ENCODE measurements around the gene RALGAPA2. TPM values are rescaled to one million over a fixed set of nuclear protein-coding genes. Genes with fewer than 3 reads are reported as not detected.

RALGAPA2 gene
- total RNA-seq, 4 donors from 2014 or later, result 20.5 to 42.9 (median 29.6) TPM

DNA sequence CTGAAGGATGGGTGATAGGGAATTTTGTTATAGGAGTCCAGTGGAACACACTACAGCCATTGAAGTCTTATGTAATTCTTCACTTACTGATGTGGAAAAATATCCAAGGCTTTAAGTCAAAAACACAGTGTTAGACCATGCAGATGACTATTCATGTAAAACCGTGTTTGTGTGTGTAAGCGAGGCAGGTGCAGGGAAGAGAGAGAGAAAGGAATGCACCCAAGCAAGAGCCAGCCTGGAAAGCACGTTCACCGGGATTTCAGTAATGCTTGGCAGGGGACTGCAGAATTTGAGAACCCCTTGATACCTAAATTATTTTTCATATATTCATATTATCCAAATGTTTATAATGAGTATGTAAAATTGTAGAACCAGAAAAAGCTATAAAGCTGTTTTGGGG lies 17.9 kb downstream of the RALGAPA2 start:
- TF ChIP-seq, protein P1, sequence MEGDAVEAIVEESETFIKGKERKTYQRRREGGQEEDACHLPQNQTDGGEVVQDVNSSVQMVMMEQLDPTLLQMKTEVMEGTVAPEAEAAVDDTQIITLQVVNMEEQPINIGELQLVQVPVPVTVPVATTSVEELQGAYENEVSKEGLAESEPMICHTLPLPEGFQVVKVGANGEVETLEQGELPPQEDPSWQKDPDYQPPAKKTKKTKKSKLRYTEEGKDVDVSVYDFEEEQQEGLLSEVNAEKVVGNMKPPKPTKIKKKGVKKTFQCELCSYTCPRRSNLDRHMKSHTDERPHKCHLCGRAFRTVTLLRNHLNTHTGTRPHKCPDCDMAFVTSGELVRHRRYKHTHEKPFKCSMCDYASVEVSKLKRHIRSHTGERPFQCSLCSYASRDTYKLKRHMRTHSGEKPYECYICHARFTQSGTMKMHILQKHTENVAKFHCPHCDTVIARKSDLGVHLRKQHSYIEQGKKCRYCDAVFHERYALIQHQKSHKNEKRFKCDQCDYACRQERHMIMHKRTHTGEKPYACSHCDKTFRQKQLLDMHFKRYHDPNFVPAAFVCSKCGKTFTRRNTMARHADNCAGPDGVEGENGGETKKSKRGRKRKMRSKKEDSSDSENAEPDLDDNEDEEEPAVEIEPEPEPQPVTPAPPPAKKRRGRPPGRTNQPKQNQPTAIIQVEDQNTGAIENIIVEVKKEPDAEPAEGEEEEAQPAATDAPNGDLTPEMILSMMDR (IDR thresholded peaks at IDR 0.05), result no peak
- TF ChIP-seq EP300 (IDR thresholded peaks at IDR 0.05) (no peak), POLR2A (IDR thresholded peaks at IDR 0.05) (no peak)
- Histone ChIP-seq H3K27ac (no peak overlapping the region), H3K4me3 (no peak overlapping the region), H3K27me3 (no peaks in the 10 kb centered on the region), H3K36me3 (no peaks in the 10 kb centered on the region), H3K4me1 (peaks cover 0 to 19% (median 0%) of the 10 kb centered on the region in 4 donors), H3K9me3 (no peaks in the 10 kb centered on the region)
- no peak for DNase-seq (ENCODE audit: low spot score in 2 of 2)
- 89 to 93% methylated on average over 4 of the region's 4 CpGs for WGBS, 2 donors

DNA sequence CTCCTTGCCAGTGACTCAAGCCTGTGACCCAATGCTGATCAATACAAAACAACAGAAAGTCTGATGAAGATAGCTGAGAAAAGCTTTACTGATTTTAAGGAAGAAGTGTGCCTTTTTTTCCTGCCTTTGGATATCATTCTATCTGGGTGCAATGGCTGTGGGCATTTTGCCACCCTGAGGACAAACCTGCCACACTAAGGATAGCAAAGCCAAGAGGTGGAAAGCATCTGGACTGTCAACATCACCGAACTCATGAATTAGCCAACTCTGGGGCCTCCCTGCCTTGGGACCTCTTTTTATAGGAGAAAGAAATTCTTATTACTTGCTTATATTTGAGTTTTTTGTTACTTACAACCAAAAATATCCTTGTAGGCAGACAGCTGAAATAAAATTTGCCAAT lies 19.9 kb downstream of the RALGAPA2 start:
- TF ChIP-seq EP300 (IDR thresholded peaks at IDR 0.05), result no peak
- TF ChIP-seq POLR2A (IDR thresholded peaks at IDR 0.05), result no peak
- TF ChIP-seq, protein P1 (IDR thresholded peaks at IDR 0.05), result no peak
- 73 to 87% methylated on average over 1 of the region's 1 CpG for WGBS, 2 donors
- DNase-seq (ENCODE audit: low spot score in 2 of 2), result no peak

GRCh38 chr20:20691477-20692235 lies 20.8 kb downstream of the RALGAPA2 start:
- no peaks in the 10 kb centered on the region for H3K9me3 ChIP-seq
- 92% methylated on average over 4 of the region's 4 CpGs for WGBS, 2 donors
- no peak for DNase-seq (ENCODE audit: low spot score in 2 of 2)
- H3K4me3 ChIP-seq, result no peak overlapping the region
- peaks cover 0 to 15% (median 0%) of the 10 kb centered on the region in 4 donors for H3K4me1 ChIP-seq
- H3K27me3 ChIP-seq, result no peaks in the 10 kb centered on the region
- TF ChIP-seq POLR2A (IDR thresholded peaks at IDR 0.05), result no peak
- H3K27ac ChIP-seq, result no peak overlapping the region
- no peaks in the 10 kb centered on the region for H3K36me3 ChIP-seq

More for the DNA sequence above, 19.9 kb downstream of the RALGAPA2 start:
- no peaks in the 10 kb centered on the region for H3K36me3 ChIP-seq
- H3K4me1 ChIP-seq, result peaks cover 0 to 19% (median 0%) of the 10 kb centered on the region in 4 donors
- H3K9me3 ChIP-seq, result no peaks in the 10 kb centered on the region
- H3K4me3 ChIP-seq, result no peak overlapping the region
- H3K27me3 ChIP-seq, result no peaks in the 10 kb centered on the region
- H3K27ac ChIP-seq, result no peak overlapping the region

DNA sequence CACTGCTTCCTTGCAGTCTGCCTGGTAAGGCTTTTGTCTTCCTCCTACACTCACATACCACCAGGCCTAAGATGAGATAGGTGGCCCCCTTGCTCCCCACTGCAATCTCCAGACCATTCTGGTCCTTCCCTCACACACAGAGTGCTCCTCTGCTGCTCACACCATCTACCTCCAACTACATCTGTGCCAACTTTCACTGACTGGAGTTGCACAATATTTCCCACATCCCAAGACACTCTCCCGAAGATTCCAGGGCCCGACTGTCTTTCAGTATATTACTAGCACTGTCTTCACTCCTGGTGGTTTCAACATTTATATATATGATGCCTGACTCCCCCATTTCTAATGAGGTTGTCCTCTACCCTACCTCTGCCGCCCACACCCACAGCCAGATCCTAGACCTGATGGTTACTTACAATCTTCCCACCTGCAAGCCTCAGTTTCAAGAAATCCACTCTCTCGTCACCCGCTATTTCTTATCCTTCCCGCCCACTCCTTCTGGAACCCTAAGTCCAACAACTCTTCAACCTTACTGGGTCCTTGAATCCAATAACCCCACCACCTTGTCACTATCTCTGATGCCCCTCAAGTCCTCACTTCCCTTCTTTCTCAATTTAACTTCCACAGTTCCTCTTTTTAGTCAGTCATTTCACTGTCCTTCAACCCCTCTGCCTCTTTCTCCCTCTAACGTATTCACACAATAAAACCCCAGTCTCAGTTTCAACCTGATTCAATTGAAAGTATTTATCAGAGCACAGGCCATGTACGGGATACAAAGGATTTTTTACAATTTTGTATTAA lies 21.6 kb downstream of the RALGAPA2 start:
- peak in 1 of 2 donors; percentile 15 for DNase-seq (ENCODE audit: low spot score in 2 of 2)
- Histone ChIP-seq H3K4me1 (peaks cover 0 to 7% (median 0%) of the 10 kb centered on the region in 4 donors), H3K27ac (no peak overlapping the region), H3K9me3 (no peaks in the 10 kb centered on the region), H3K36me3 (no peaks in the 10 kb centered on the region), H3K27me3 (no peaks in the 10 kb centered on the region), H3K4me3 (no peak overlapping the region)
- WGBS, 2 donors, result 88 to 89% methylated on average over 8 of the region's 8 CpGs
- TF ChIP-seq EP300 (IDR thresholded peaks at IDR 0.05) (no peak), POLR2A (IDR thresholded peaks at IDR 0.05) (no peak)
- TF ChIP-seq, protein P1 (IDR thresholded peaks at IDR 0.05), result no peak

DNA sequence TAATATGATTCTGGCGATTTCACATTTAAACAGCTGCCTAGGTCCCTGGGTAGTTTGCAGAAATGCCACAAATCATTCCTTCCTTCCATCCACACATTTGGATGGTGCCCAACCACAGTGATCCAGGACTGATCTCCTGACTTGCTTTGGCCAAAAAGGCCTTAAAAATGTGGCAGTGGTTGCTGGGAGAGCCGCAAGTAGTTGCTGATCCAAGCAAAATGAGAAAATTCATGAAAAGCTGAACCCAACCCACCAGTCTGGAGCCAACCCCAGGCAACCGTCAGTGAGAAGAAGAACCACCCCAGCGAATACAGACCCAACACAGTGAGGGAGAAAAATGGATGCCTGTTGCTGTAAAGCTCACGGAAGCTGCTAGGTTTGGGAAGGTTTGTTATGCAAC lies 25.1 kb downstream of the RALGAPA2 start:
- H3K9me3 ChIP-seq, result no peaks in the 10 kb centered on the region
- DNase-seq (ENCODE audit: low spot score in 2 of 2), result no peak
- no peak overlapping the region for H3K4me3 ChIP-seq
- H3K4me1 ChIP-seq, result peaks cover 0 to 6% (median 0%) of the 10 kb centered on the region in 4 donors
- TF ChIP-seq POLR2A (IDR thresholded peaks at IDR 0.05), result no peak
- TF ChIP-seq, protein P1 (IDR thresholded peaks at IDR 0.05), result no peak
- TF ChIP-seq EP300 (IDR thresholded peaks at IDR 0.05), result no peak
- no peaks in the 10 kb centered on the region for H3K27me3 ChIP-seq
- H3K36me3 ChIP-seq, result no peaks in the 10 kb centered on the region
- H3K27ac ChIP-seq, result no peak overlapping the region
- 83 to 85% methylated on average over 5 of the region's 5 CpGs for WGBS, 2 donors

All from tibial nerve (tissue), 4 donors.